Measurements from ENCODE around the gene CBX5.
A peak's percentile ranks its signal among the peaks of the same experiment; 100 is the strongest.

CBX5 gene

DNA sequence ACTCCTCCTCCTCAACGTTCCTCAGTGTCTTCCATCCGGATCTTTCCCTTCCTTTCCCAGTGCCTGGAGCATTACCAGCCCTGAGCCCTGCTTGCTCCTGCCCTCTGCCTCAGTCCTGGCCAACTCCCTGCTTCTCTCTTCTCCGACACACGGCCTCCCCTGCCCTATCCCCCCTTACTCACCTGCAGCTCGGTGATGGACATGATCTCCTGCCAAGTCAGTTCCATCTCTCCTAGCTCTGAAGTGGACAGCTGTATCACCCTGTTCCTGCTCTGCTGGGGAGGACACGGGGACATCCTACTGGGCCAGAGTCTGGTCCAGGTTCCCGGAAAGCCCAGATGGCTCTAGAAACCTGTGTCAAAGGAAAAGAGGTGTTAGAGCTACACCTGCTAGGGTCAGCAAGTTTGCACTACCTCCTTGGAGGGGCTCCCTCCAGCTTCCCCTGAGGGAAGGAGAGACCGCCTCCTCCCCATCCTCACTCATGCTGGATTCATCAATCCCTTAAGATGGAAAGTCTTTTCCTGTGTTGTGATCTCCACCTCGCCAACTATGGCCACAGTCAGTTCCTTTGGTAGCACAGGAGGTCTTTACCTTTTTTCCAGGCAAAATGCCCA lies 15.1 kb upstream of the CBX5 start:
- no peak overlapping the region for H3K4me3 Mint-ChIP-seq
- H3K27ac Mint-ChIP-seq = no peak overlapping the region
- peaks cover 19% of the 10 kb centered on the region for H3K27me3 Mint-ChIP-seq (ENCODE audit: low read depth, poor library complexity)
- no peaks in the 10 kb centered on the region for H3K9me3 Mint-ChIP-seq
- DNase-seq = no peak
- peaks cover 20% of the 10 kb centered on the region for H3K36me3 Mint-ChIP-seq (ENCODE audit: low read depth)
- peaks cover 45% of the 10 kb centered on the region for H3K4me1 Mint-ChIP-seq
- TF ChIP-seq, protein P1, sequence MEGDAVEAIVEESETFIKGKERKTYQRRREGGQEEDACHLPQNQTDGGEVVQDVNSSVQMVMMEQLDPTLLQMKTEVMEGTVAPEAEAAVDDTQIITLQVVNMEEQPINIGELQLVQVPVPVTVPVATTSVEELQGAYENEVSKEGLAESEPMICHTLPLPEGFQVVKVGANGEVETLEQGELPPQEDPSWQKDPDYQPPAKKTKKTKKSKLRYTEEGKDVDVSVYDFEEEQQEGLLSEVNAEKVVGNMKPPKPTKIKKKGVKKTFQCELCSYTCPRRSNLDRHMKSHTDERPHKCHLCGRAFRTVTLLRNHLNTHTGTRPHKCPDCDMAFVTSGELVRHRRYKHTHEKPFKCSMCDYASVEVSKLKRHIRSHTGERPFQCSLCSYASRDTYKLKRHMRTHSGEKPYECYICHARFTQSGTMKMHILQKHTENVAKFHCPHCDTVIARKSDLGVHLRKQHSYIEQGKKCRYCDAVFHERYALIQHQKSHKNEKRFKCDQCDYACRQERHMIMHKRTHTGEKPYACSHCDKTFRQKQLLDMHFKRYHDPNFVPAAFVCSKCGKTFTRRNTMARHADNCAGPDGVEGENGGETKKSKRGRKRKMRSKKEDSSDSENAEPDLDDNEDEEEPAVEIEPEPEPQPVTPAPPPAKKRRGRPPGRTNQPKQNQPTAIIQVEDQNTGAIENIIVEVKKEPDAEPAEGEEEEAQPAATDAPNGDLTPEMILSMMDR (IDR thresholded peaks at IDR 0.05) = no peak

DNA sequence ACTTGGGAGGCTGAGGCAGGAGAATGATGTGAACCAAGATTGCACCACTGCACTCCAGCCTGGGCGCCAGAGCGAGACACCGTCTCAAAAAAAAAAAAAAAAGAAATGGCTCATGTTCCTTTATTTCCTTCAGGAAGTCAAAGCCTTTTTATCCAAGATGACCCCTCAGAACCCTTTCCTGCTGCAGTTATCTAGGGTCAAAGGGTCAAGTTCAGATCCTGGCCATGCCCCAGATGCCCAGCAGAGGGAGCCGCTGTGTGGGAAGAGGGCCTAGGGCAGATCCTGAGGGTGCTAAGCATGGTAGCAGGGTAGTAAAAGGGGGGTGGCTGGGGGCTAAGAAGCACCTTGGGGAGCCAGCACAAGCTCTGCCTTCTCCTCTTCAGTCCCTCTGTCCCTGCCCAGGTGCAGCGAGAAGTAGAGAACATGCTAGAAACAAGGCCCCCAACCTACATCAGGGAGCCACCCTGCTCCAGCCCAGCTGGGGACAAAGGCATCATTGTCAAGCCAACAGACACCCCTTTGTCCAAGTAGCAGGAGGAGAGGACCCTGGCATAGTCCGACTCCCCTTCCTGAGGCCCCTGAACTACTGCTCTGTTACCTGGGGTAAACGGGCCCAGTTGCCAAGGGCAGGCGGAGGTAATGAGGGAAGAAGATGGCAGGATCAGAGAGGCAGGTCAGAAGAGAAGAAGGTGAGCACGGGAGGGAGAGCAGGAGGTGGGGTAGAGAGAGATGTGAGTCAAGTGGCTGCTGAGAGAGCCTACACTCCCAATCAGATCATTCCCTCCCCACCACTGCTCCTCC lies 14.4 kb upstream of the CBX5 start:
- peaks cover 20% of the 10 kb centered on the region for H3K36me3 Mint-ChIP-seq (ENCODE audit: low read depth)
- peak; percentile 44 for DNase-seq
- H3K27me3 Mint-ChIP-seq (ENCODE audit: low read depth, poor library complexity) = peaks cover 14% of the 10 kb centered on the region
- no peak overlapping the region for H3K27ac Mint-ChIP-seq
- no peak overlapping the region for H3K4me3 Mint-ChIP-seq
- TF ChIP-seq, protein P1 (IDR thresholded peaks at IDR 0.05) = peak; percentile 51
- no peaks in the 10 kb centered on the region for H3K9me3 Mint-ChIP-seq
- peaks cover 38% of the 10 kb centered on the region for H3K4me1 Mint-ChIP-seq

DNA sequence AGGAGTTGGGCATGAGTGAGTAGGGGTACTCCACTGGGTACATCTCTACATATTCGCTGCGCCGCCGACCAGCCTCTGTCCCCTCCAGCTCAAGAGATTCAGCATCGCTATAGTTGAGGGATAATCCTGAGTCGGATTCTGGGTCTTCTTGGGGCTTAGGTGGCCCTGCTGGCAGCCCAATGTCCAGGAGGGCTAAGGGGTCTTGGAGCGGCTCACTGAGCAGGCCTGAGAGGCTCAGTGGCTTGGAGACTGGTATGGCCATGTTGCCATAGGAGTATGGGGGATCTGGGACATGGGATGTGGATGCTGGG lies 13.0 kb upstream of the CBX5 start:
- H3K4me1 Mint-ChIP-seq = peaks cover 33% of the 10 kb centered on the region
- H3K9me3 Mint-ChIP-seq = no peaks in the 10 kb centered on the region
- no peak overlapping the region for H3K4me3 Mint-ChIP-seq
- DNase-seq = no peak
- TF ChIP-seq, protein P1 (IDR thresholded peaks at IDR 0.05) = no peak
- peaks cover 14% of the 10 kb centered on the region for H3K27me3 Mint-ChIP-seq (ENCODE audit: low read depth, poor library complexity)
- peak overlapping the region; percentile 2 for H3K27ac Mint-ChIP-seq
- H3K36me3 Mint-ChIP-seq (ENCODE audit: low read depth) = peaks cover 20% of the 10 kb centered on the region

DNA sequence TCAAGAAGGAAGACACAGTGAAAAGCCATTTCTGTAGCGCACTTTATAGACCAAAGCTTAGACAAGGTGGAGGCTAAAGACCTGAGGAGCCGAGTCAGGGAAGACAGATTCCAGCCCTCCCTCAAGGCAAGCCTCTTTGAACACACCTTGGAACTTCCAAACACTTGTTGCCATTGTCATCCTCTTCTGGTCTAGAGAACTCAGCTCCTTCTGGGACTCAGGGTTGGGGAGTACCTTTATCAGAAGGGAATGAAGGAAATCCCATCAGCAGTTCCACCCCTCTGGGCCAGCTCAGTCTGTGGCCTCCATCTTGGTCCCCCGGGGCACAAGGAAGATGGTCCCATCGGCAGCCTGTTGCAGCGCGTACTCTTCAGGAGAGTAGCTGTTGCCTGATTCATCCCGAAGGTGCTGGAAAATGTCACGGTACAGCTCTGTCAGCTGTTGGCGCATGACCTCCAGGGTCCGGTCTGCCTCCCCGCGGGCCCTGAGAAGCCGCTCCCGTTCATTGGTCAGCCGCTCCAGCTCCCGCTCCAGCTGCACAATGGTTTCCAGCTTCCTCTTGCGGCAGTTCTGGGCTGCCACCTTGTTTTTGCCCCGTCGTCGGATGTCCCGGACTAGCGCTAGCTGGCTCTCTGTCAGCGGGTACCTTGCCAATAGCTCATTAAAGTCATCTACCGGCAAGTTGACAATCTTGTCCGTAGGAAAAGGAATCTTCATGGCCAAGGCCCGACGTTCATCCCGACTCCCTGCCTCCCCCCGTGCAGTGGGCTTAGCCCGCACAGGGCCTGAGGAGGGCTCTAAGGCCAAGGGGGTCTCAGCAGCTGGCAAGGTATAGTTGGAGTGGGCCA lies 12.4 kb upstream of the CBX5 start:
- Mint-ChIP-seq H3K4me3 (no peak overlapping the region), H3K27ac (no peak overlapping the region), H3K36me3 (ENCODE audit: low read depth) (peaks cover 20% of the 10 kb centered on the region), H3K9me3 (no peaks in the 10 kb centered on the region), H3K27me3 (ENCODE audit: low read depth, poor library complexity) (peaks cover 14% of the 10 kb centered on the region), H3K4me1 (peaks cover 31% of the 10 kb centered on the region)
- DNase-seq = no peak
- TF ChIP-seq, protein P1 (IDR thresholded peaks at IDR 0.05) = no peak

DNA sequence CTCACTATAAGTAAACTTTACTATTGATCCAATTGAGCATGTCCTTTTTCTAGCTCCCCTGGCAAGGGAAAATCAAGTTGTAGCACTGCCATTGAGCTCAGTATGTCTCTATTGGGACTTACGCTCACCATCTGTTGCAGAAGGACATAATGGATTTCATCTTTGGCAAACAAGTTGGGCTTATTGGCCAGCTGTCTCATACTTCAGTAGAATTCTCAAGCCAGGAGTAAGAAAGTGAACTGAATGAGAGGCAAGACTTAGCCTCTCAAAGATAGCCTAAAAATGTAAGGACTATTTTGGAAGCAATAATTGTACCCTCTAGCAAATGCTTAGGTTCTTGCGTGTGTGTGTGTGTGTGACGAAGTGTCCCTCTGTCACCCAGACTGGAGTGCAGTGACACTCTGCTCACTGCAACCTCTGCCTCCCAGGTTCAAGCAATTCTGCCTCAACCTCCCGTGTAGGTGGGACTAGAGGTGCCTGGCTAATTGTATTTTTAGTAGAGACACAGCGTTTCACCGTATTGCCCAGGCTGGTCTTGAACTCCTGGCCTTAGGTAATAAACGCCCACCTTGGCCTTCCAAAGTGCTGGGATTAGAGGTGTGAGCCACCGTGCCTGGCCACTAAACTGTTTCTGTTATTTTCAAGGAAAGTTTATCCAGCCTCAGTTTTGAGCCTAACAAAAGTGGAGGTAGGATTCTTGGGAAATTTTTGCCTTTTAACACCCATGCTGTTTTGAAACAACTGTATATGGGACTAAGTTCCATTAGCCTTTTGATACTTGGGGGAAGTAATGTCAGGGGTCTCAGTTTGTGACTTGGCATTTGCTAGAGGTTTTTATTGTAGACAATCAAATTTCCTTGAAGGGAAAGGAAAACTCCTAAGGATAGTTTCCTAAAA lies 7.6 kb upstream of the CBX5 start:
- Mint-ChIP-seq H3K9me3 (no peaks in the 10 kb centered on the region), H3K36me3 (ENCODE audit: low read depth) (peaks cover 12% of the 10 kb centered on the region), H3K27ac (peak overlapping the region; percentile 21), H3K4me1 (peaks cover 52% of the 10 kb centered on the region), H3K27me3 (ENCODE audit: low read depth, poor library complexity) (peaks cover 6% of the 10 kb centered on the region), H3K4me3 (no peak overlapping the region)
- no peak for DNase-seq
- TF ChIP-seq, protein P1 (IDR thresholded peaks at IDR 0.05) = no peak
